ENCODE results near the gene NOTUM.

DNA sequence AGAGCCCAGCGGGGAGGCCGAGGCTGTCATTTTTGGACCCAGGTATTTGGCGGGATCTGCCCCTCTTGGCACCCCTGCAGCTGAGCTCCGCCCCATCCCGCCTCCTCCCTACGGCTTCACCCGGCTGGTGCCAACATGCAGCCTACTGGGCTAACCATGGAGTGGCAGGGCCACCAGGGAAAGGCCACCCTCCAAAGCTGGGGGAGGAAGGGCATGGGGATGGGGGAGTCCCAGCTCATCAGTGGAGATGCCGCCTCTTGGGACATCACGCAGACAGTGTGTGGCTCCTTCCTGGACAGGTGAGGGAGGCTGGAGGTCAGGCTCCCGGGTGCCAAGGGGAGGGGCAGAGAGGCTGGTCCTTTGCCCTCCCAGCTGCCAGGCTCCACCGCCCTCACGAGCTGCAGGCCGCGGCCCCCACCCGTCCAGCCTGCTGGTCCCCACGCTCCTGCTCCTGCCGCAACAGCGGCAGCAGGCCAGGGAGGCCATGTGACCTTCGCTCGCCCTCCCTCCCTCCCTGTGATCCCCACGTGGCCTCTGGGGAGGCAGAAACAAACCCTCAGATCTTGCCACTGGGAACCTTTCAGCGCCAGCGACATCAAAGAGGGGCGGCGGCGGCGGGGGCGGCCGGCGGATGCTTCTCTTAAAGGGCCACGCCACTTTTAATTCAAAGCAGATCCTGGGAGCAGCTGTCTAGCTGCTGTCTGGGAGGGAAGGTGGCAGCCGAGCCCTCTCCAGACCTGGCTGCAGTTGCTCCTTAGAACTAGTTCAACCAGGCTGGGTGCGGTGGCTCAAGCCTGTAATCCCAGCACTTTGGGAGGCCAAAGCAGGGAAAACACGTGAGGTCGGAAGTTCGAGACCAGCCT, 6.8 kb upstream of the NOTUM start:
- TF ChIP-seq, protein P1, sequence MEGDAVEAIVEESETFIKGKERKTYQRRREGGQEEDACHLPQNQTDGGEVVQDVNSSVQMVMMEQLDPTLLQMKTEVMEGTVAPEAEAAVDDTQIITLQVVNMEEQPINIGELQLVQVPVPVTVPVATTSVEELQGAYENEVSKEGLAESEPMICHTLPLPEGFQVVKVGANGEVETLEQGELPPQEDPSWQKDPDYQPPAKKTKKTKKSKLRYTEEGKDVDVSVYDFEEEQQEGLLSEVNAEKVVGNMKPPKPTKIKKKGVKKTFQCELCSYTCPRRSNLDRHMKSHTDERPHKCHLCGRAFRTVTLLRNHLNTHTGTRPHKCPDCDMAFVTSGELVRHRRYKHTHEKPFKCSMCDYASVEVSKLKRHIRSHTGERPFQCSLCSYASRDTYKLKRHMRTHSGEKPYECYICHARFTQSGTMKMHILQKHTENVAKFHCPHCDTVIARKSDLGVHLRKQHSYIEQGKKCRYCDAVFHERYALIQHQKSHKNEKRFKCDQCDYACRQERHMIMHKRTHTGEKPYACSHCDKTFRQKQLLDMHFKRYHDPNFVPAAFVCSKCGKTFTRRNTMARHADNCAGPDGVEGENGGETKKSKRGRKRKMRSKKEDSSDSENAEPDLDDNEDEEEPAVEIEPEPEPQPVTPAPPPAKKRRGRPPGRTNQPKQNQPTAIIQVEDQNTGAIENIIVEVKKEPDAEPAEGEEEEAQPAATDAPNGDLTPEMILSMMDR (IDR thresholded peaks at IDR 0.05; ENCODE audit: extremely low read depth in 1 of 2, insufficient read depth in 1 of 2, low read depth in 1 of 2, low read length in 2 of 2), result no peak
- TF ChIP-seq, protein P2, sequence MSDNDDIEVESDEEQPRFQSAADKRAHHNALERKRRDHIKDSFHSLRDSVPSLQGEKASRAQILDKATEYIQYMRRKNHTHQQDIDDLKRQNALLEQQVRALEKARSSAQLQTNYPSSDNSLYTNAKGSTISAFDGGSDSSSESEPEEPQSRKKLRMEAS (IDR thresholded peaks at IDR 0.05; ENCODE audit: insufficient read depth, insufficient read length), result no peak
- TF ChIP-seq POLR2A (IDR thresholded peaks at IDR 0.05; ENCODE audit: low read depth, low read length) (no peak), EZH2 (IDR thresholded peaks at IDR 0.05; ENCODE audit: borderline replicate concordance, low read depth, low read length, severe bottlenecking) (no peak), POLR2AphosphoS5 (IDR thresholded peaks at IDR 0.05; ENCODE audit: insufficient read depth, low read depth, low read length) (no peak), JUN (IDR thresholded peaks at IDR 0.05; ENCODE audit: borderline replicate concordance, insufficient read depth, insufficient read length, low read depth) (no peak), FOS (IDR thresholded peaks at IDR 0.05; ENCODE audit: borderline replicate concordance, insufficient read depth, low read length) (no peak)

Measured in endothelial cell of umbilical vein (primary cell).